Measurements from ENCODE around the gene TRAK2. TPM values are rescaled to one million over a fixed set of nuclear protein-coding genes. Genes with fewer than 3 reads are reported as not detected.

The TRAK2 gene
- total and polyA plus RNA-seq, 2 of the 8 experiments (the other 6 are each of a cell fraction or from before 2014, with no cell fraction given): 4.5 to 15.7 TPM

DNA sequence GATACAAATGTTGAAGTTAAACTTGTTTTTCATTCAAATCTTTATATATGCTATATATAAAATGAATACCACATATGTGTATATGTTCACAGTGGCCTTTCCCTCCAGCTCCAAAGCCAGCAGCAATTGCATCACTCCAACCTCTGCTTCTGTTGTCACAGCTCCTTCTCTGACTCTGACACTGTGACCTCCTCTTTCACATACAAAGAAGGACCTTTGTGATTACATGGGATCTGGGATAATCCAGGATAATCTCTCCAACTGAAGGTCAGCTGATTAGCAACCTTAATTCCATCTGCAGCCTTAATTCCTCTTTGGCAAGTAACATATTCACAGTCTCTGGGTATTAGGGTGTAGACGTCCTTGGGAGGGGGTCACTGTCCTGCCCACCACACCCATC lies 102.5 kb downstream of the TRAK2 start (continued):
- TF ChIP-seq CHD7 (IDR thresholded peaks at IDR 0.05; ENCODE audit: insufficient replicate concordance, low read length) (no peak), CHD1 (IDR thresholded peaks at IDR 0.05; ENCODE audit: low read depth, low read length) (no peak)

All from H1 (cell line).